ENCODE data around the gene CCDC78.

The CCDC78 gene

DNA sequence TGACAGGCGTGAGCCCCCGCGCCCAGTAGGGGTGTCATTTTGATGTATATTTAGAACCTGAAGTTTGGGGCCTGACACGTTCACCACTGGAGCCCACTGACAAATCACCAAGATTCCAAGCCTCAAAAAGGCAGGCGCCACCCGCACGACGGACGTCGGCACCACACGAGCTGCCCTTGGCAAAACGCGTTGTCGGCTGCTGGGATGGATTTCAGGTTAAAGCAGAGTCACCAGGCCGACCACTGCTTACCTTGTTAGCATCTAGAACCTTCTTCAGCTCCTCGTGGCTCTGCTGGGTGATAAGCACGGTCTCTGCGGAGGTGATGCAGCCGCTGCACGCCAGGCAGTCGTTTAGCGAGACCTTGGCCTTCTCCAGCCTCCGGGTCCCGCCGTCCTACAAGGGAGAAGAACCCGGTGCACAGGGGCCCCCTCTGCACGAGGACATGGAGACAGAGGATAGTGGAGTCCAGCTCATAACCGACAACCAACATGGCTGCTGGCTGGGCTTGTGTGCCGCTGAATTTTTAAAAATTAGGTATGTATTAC lies 10.8 kb upstream of the CCDC78 start:
- DNase-seq: no peak

DNA sequence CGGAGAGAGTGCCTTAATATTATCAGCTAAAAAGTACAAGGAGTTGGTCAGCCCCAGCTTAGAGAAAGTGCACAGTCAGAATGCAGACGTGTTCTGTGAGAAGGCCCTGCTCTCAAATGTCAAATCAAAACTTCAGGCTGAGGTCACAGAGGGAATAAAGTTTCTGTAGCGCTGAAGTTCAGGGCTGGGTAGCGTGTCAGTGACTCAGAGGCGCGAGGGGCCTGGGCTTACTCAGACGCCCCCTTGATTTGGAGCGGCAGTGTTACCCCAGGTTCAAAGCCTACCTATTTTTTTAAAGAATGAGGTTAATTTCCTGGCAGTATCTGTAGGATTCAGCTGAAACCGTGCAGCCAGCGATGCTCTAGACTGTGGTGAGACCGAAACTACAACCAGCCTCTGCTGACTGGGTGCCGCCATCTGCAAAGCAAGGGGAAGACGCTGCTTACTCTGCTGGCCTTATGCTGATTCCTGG lies 9.8 kb upstream of the CCDC78 start:
- no peak for DNase-seq

DNA sequence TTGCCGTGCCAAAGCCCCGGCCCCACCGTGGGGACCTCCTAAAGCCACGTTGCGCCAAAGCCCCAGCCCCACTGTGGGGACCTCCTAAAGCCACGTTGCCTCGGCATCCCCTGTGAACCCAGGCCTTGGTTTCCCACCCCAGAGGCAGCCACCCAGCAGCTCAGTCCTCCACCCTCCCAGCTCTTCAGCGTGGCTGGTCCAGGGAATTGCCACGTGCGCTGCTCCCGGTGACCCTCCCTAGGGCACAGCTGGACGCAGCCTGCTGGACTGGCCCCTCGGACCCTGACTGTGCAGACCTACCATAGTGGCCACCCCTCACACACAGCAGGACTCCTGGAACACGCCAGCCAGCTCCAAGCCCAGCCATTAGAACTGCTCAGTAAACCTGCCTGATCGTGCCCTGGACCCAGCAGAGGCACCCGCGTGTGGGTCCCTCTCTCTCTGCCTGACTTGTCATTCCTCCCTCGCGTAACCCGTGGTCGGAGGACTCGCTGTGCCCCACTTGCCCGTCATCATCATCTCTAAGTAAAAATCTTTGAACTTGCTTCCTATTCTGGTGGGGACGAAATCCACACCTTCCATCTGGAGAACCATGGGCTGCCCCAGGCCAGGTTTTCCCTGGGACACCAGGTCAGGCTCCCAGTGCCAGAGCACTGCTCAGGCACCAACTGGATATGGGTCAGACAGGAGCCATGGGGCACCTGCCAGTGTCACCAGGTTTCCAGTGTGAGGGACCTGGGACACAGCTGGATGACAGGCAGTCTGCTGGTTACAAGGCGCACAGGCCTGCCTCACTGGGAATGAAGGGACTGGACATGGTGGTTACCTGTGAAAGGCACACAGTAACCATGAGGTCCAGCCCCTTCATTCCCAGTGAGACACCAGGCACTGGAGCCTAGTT lies 9.0 kb upstream of the CCDC78 start:
- DNase-seq: no peak

DNA sequence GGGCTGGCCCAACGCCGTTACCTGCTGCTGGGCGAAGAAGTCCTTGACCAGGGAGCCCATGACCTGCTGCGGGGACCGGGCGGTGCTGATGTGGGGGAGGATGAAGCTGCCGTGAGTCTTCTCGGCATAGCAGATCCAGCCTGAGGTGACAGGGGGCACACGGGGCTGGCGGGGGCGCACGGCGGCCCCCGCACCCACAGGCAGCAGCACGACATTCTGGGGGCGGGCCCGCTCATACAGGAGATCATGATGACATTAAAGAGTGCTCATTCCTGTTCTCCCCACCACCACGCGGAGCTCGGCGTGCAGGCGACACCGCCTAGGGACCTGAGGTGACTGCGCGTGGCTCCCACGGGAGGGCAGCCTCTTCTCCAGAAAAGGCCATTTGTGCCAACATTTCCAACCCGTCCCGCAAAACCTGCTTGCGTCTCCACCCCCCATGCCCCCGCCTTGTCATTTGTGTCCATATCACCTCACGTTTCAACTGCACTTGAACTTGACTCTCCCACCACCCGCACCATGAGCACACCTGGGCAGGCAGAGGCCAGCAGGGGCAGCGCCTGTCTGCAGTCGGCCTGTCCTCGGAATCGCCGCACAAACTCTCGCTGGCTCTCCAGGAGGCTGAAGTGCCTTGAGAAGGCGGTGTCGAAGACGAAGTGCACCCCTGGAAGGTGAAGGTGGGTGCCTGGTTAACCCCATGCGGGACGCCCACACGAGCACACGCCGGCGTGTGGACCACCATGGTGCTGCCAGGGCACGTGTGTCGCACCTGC lies 8.2 kb upstream of the CCDC78 start:
- DNase-seq: no peak

DNA sequence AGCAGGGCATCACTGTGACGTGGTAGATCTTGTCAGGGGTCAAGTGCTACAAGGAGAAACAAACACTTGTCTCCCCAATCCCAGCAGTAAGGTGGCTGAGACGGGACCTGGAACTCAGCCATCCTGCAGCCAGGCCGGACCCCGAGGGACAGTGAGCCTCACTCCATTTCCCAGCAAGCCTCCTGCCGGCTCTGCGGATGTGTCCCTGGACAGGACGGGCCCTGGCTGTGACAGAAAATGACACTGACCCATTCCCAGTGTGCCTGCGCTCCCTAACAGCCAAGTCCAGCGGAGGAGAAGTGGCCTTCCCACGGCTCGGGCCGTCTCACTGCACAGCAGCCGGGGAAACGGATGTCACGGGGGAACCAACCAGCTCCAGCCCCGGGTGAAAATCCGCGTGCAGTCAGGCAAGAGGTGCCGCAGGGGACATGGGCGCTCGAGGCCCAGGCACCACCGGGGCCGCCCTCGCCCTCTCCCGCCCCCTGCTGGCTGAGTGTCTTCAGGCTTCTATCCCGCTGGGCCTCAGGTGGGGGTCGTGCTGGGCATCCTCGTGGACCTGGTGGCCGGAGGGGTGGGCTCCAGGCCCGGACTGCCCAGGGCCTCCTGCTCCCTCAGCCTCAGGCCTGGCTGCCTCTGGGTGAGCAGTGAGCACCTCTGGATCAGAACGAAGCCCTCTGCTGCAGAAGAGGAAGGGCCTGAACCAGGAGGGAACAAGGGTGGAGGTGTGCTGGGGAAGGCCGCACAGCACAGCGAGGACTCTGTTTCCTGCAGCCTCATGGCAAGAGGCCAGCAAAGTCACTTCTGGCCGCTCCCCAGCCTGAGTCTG lies 7.4 kb upstream of the CCDC78 start:
- DNase-seq: peak; percentile 59

DNA sequence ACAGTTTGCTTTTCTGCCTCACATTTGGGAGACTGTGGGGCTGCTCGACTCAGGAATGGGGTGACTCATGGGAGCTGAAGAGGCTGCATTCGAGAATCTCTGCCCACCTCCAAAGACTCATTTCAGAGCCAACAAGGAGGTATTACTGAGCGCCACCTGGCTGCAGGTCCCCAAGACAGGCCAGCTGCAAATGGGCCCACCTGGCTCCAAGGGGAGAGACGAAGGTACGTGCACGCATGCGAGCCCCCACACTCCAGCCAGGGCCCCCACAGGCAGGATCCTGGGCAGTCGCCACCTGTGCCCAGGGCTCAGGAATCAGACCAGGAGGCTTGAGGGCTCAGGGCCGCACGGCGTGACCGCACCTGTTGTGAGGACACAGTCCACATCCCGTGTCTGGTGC lies 6.7 kb upstream of the CCDC78 start:
- DNase-seq: no peak

DNA sequence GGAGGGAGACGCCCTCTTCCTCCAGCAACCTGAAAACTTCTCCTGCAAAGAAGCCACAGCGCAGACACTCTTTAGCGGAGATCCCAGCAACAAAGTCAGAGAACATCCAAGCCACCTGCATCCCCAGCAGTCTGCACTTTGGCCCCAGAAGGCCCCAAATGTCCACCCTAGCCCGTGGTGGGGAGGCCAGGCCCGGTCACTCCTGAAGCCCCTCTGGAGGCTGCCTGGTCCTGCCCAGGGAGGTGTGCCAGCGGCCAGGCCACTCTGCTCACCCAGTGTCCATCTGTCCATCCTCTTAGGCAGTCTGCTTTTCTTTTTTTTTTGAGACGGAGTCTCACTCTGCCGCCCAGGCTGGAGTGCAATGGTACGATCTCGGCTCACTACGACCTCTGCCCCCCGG lies 6.1 kb upstream of the CCDC78 start:
- DNase-seq: no peak

DNA sequence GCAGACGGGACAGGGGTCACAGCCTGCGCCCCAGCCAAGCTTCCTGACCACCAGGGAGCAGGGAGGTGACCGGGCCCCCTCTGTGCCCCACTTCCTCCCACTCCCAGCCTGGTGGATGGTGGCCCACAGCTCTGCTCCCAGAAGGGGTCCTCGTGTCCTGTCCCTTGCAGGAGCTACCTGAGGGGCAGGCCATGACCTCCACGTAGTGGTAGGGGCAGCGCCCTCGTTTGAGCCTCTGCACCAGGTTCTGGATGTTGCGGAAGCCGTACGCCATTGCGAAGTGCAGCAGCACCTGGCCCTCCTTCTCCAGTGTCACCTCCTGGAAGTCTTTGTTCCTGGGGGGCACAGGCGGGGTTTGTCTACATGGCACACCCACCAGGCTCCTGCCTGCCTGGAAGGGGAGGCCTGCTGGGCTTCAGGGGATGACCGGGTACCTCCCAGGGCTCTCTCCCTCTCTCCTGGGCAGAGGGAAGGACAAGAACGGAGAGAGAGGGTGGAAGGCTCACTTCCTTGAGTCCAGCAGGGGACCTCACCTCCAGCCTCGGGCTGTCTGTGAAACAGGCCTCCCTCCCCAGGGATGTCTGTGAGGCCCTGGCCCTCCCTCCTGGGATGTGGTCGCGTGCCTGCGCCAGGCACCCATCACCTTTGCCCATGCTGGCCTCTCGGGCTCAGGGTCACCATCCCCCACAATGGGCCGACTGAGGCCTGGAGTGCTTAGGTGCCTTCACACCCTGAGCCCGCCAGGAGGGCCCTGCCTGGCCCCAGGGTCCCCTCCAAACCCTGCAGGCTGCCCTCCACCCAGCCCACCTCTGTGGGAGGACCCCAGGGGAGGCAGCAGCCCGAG lies 4.6 kb upstream of the CCDC78 start:
- DNase-seq: no peak

DNA sequence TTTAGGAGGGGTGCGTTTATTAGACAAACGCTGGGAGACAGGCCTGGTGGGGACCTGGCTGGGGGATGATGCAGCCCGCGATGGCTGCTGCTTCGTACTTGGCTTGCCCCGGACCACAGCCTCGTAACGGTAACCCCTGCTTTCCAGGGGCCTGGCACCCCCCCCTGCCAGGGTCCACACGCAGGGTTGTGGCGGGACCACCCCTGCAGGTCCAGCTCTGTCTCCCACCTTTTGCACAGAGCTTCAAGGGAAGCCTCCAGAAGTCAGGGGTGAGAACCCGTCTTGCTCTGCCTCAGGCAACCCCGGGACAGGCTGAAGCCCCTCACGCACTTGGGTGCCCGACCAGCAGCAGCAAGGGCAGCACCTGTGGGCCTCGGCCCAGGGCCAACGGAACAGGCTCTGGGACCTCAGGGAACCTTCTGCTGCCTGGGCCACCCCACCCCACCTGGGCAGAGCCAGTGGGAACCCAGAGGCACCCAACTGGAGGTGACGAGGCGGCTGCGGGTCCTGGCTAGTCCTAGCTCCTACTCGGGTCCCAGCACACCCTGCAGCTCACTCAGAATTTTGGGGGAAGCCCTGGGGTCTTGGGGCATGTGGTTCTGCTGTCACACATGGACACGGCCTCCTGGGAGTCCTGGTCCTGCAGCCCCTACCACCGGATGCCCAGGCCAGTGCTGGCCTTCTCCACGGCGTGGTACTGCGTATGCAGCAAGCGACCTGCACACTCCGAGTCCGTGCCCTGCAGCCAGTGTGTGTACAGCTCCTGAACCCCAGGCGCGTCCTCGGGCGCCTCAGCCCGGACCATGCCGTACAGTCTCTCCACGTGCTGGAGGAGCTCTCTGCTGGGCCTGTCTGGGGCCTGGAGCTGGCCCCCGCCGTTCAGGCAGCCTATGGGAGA lies 3.8 kb upstream of the CCDC78 start:
- no peak for DNase-seq

DNA sequence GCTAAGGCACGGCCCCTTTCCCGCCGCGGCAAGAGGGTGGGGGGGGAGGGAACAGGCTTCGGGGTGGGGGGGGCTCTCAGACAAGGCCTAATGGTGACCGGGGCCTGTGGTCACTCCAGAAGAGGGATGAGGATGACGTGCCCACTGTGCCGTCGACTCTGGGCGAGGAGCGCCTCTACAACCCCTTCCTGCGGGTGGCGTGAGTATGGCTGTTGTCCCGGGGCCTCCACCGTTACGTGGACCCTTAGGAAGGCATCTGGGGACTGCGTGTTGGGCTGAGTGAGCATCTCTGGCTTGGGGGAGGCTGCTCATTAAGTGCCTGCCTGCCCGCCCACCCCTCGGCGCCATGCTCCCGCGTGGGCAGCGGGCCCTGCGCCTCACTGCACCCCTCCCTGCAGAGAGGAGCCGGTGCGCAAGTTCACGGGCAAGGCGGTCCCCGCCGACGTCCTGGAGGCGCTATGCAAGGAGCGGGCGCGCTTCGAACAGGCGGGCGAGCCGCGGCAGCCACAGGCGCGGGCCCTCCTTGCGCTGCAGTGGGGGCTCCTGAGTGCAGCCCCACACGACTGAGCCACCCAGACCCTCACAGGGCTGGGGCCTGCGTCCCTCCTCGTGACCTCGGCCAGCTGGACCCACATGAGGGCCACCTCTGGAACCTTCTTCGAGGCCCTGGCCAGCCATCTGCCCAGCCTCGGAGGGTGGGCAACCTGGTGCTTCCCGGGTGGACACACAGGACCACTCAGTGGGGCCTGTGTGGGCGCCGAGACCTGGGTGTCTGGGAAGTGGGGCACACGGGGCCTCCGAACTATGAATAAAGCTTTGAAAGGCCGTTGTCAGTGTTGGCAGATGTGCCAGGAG lies 2.9 kb upstream of the CCDC78 start:
- DNase-seq: no peak

DNA sequence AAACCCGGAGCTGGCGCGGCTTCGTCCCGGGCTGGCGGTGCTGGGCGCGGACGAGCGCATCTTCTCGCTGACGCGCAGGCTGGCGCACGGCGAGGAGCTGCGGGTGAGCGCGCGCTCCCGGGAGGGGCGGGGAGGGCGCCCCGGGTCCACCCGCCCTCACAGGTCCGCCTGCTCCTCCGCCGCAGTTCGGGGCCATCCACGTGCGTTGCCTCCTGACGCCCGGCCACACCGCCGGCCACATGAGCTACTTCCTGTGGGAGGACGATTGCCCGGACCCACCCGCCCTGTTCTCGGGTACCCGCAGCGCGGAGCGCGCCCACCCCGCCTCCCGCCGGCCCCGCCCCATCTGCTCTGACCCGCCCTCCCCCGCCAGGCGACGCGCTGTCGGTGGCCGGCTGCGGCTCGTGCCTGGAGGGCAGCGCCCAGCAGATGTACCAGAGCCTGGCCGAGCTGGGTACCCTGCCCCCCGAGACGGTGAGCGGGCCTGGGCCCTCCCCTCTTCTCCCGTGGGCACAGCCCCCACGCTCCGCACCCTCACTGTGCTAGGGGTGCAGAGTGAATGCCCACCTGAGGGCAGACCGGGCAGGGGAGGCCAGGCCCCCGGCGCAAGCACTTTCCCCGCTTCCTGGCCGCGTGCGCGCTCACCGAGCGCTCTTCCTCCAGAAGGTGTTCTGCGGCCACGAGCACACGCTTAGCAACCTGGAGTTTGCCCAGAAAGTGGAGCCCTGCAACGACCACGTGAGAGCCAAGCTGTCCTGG lies 2.1 kb upstream of the CCDC78 start:
- DNase-seq: peak; percentile 74

DNA sequence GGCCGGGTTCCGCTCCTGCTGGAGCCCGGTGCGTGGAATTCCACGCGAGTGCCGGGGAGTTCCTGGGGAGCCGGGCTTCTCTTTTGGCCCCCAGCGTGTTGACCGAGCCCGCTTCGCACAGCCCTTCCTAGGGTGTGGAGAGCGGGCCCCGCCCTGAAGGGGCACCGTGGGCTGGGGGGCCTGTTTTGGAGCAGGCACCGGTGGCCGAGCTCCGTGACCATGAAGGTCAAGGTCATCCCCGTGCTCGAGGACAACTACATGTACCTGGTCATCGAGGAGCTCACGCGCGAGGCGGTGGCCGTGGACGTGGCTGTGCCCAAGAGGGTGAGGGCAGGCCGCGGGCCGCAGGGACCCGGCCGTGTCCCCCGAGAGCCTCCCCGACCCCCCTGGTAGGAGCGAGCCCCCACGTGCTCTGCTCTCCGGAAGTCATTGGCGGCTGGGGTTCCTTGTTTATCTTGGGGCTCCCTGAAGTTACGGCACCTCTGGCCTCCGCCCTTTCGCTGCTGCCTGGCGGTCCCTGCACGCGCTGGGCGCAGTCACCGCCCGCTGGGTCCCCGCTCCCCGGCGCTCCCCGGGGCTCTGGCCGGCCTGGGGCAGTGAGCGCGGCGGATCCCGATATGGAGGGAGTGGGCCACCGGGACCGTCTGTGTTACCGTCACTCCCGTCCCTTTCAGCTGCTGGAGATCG lies 1.2 kb upstream of the CCDC78 start:
- DNase-seq: peak; percentile 40

DNA sequence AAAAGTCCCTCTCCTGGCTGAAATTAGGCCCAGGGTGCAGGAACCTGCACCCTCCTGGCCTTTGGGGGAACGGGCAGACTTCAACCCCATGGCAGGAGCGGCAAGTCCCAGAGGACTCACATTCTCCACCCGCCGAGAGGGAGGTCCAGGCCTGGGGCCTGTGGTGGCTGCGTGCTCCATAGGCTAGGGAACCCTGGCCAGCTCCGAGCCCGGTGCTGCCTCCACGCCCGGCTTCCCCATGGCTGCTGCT lies 130 bp downstream of the CCDC78 start:
- no peak for DNase-seq

DNA sequence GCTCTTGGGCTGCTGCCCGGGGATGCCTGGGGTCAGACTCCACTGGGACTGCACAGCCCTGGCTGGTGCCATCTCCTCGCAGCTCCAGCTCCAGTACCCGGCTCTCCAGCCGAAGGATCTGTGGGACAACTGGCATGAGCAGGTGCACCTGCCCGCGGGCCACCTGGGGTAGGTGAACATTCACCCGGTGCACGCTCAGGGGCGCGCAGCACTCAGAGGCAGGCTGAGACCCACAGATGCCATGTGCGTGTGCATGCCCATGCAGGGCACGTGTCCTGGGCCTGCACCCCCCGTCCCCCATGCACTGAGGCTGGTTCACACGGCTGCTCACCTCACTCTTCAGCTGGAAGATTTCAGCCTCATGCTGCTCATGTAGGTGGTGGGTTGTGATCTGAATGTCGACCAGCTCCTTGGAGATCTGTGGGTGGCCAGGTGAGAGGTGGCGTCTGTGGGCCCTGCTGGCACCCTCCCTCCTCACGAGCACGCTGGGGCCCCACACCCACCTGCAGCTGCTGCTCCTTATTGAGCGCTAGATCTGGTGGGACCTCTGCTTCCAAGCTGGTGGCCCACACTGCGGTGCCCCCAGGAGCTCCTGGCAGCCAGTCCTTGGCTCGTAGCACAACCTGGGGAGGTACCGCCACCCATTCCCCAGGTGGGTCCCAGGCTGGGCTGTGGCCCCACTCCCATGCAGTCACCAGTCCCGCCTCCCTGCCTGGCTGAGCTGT lies 618 bp downstream of the CCDC78 start:
- no peak for DNase-seq

DNA sequence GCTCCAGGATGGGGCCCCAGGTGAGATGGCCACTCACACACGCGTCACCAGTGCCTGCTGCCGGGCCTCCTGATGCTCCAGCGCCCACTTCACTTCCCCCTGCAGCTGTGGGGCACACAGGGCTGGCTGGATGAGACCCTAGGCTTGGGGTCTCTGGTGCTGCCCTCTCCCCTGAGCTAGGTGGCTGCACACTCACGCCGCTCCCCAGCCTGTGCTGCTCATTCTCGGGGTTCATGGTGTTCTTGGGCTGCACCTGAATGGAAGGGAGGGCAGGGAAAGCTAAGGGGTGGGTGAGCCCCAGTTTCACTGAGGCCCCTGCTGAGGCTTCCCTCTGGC lies 1.2 kb downstream of the CCDC78 start:
- DNase-seq: no peak

DNA sequence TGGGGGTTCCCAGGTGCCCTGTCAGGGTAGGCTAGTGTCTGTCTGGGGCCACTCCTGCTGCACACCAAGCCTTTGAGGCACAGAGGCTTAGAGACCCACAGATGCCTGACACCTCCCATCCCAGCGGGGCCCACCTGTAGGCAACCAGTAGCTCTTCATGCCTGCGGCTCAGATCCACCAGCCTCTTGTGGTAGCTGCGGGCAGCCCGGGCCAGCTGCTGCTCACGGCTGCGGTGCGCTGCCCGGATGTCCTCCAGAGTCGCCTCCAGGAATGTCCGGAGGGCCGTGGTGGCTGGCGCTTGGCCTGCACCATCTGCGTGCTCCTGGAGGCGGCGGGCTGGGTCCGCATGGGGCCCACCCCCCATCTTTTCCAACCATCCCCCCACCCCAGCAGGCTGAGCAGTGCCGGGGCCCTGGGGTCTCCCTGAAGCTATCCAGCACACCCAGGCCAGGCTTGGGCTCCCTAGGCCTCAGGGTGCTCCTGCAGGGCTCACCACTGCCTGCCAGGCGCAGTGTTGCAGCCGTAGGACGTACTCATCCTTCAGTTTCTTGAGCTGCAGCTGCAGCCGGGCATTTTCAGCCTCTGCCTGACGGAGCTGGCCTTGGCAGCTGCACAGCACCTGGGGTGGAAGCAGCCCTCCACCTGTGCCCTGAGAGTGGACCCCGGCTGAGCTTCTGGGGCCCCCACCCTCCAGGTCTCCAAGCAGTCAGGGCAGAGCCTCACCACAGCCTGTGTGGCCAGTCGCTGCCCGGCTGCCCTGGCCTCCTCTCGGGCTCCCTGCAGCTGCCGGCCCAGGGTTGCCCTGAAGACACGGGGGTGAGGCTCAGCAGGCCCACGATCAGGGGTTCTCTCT lies 1.8 kb downstream of the CCDC78 start:
- DNase-seq: no peak

DNA sequence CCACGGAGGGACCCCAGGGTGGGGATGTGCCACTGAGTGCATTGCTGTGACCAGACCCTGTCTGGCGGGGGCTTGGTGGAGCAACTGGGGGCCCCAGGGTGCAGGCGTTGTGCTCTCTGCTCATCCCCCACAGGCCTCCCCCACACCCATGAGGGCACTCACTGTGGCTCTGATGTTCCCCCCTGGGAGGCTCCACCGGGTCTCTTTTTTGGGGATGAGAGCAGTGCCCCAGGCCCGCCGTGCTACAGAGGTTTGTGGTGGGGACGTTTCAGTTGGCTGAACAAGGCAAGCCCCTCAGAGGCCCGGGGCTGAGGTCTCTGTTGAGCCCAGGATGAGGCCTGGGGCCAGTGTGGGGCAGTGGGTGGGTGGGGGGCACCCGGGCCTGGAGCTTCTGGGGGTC lies 2.5 kb downstream of the CCDC78 start:
- DNase-seq: no peak
